Adrenal gland (tissue), 5 donors: ENCODE data around the gene APH1A.

ENCODE experiments used
- CTCF ChIP-seq, 6 experiments: fragments of 450-650 bp in 4 of 6; fragments of 200-600 bp in 2 of 6; sonication (generic) in 1 of 6; IDR thresholded peaks; 1 replicate in 5 of 6; 2 replicates in 1 of 6; pipeline versions ENCODE4 v1.5.1 to v1.8.0; 2016 to 2021; ENCODE audit warnings: antibody characterized with exemption in 6 of 6, mild to moderate bottlenecking in 2 of 6, moderate library complexity in 1 of 6
- POLR2A ChIP-seq, 2 donors: fragments of 450-650 bp; IDR thresholded peaks; one replicate each; pipeline ENCODE4 v1.6.1; 2017; ENCODE audit warnings: antibody characterized with exemption in 2 of 2, mild to moderate bottlenecking in 2 of 2, moderate library complexity in 1 of 2
- donor health status: DM: no; HTN: no; CAD: no.

- TF ChIP-seq CTCF (IDR thresholded peaks at IDR 0.05), result no peak
- no peak for TF ChIP-seq POLR2A (IDR thresholded peaks at IDR 0.05)
Measured at GRCh38 chr1:150224983-150225382, 43.8 kb downstream of the APH1A start.
